RPMI7951 (cell line): ENCODE results near the gene ABCC11. TPM values are rescaled to one million over a fixed set of nuclear protein-coding genes. Genes with fewer than 3 reads are reported as not detected.
"Not testable (repeated sequence)": the region's sequence is repeated elsewhere in the genome, so short reads cannot be mapped to it uniquely, and the experiment has no call there.

Experiments
- DNase-seq: peaks from one replicate; pipeline ENCODE4 v3.0.0-alpha.2; 2012; ENCODE audit warnings: low read depth
- total RNA-seq: library from RNA; depleted of rRNA; stranded (reverse); fragments of >200 nt; shearing (Covaris generic); gene quantifications from 2 replicates; pipeline ENCODE4 v1.2.3, GENCODE V29; 2014

The ABCC11 gene
- total RNA-seq, 1 experiment from 2014 or later: not detected

- DNase-seq: no peak
Measured at GRCh38 chr16:48203974-48204824, 43.1 kb downstream of the ABCC11 start.

- DNase-seq: no peak
Measured at GRCh38 chr16:48201515-48202201, 45.7 kb downstream of the ABCC11 start.

DNA sequence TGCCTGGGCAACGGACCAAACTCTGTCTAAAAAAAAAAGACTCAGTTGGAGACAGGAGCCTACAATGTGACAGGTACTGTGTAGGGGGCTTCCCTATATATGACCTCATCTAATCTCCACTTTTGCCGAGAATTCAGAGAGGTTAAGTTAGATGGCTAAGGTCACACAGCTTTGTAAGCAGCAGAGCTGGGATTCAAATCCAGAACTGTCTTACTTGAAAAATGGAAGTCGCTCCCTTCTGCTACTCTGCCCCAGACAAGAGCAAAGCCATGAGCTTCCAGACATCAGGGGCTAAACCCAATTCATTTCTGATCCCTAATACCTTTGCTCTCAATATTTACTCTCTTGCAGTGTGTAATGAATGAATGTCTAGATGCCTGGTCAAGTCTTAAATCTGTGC lies 50.0 kb downstream of the ABCC11 start:
- no peak for DNase-seq

DNA sequence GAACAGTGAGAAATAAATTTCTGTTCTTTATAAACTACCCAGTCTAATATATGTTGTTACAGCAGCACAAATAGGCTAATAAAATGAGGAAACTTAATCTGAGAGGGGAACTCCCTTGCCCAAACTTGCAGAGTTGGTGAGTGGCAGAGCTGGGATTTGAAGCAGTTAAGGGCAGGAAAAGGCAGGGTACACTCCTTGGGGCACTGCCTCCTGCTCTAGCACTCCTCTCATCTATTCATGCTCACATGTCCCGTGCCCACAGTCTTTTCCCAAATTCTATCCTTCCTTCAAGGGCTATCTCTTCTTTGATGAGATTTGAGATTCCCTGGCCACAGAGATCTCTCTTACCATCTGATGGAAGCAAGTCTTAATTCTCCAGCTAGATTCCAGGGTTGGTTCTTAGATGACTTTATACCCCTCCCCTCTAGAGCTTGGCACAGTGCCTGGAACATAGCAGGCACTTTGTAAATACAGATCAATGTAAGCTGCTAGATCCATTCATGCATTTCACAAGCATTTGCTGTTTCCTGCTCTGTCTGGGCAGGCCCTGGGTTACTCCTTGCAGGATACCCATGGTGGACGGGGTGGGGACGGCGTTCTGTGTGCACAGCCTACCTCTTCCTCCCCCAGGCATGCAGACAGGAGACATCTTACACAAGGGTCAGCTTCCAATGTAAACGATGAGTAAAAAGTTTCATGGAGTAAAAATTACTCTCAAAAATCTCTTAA lies 52.3 kb downstream of the ABCC11 start:
- DNase-seq: no peak

GRCh38 chr16:48193846-48194245 lies 53.5 kb downstream of the ABCC11 start:
- no peak for DNase-seq

DNA sequence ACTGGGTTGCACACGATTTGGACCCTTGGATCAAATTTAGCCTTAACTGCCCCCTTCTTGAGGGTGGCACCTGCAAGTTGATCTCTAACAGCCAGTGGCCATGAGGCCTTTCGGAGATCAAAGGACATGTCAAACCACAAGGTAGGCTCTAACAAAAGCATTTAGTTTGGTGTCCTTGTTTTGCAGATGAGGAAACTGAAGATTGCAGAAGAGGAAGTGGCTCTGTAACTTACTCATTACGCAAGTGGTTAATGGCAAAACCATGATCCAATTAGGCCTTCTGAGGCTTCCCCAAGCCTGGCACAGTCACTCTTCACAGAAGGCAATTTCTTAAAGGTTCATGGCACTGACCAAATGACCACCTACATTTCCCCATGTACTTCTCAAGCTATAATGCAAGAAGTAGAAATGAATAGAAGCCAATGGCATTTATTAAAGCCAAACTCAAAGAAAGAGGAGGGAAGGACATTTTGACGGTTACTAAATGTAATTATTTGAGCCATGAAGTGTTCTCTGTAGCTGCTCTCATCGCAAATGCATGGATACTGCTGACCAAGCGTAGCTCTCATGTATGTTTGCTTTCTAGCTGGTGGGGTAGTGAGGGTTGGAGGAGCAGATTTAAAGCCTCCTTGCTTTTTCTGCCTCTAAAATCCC lies 58.8 kb downstream of the ABCC11 start:
- DNase-seq: no peak

DNA sequence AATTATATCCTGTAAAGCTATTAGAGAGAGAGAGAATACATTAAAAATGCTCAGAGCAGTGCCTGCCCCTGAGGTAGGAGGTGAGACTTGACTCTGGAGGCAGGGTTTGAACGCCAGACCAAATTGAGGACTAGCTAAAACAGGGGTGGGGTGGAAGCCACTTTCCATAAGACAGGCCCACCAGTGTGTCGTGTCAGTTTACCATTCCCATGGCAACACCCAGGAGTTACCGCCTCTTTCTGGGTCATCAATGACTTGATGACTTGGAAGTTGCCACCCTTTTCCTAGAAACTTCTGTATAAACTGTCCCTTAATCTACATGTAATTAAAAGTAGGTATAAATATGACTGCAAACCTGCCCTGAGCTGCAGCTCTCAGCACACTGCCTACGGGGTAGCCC lies 59.6 kb downstream of the ABCC11 start:
- DNase-seq: no peak

- DNase-seq: peak; percentile 45
Measured at GRCh38 chr16:48184681-48185080, 62.7 kb downstream of the ABCC11 start.

DNA sequence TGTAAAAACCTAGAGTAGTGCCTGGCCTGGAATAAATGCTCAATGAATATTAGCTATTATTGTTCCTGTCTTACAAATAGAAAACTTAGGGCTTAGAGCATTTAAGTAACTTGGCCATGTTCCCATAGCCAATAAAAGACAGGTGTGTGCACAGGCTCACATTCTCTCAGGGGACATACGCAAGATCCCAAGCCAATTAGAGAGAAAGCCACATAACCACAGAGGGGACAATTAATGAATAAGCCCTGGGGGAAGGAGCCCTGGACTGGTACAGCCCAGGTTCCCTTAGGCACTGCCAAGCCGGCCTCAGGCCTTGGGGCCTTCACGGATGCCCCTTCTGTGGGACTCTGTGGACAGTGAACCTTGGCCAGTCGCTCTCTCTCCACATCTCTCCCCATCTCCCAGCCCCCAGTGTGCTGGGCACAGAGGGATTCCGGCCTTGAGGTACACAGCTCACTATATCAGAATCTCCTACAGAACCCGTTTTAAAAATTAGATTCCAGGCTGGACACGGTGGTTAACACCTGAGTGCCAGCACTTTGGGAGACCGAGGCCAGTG lies 64.3 kb downstream of the ABCC11 start:
- DNase-seq: no peak

DNA sequence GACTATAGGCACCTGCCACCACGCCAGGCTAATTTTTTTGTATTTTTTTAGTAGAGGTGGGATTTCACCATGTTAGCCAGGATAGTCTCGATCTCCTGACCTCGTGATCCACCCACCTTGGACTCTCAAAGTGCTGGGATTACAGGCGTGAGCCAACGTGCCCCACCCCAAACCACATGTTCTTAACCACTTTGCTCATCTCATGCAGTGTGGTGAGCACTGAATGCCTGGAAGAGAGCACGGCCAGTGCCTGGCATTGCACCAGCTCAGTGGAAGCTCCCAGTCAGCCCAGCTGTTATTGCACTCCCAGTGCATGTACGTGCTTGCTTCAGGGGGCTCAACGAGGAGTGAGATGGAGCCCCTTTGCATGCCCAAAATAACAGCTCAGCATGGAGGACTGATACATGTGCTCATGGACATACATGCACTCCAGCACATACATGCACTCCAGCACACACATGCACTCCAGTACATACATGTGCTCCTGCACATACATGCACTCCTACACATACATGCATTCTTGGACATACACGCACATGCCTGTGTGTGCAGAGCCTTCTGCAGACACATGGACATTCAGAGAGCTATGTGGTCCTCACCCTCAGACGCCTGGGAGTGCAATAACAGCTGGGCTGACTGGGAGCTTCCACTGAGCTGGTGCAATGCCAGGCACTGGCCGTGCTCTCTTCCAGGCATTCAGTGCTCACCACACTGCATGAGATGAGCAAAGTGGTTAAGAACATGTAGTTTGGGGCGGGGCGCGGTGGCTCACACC lies 65.4 kb downstream of the ABCC11 start:
- peak; percentile 47 for DNase-seq

DNA sequence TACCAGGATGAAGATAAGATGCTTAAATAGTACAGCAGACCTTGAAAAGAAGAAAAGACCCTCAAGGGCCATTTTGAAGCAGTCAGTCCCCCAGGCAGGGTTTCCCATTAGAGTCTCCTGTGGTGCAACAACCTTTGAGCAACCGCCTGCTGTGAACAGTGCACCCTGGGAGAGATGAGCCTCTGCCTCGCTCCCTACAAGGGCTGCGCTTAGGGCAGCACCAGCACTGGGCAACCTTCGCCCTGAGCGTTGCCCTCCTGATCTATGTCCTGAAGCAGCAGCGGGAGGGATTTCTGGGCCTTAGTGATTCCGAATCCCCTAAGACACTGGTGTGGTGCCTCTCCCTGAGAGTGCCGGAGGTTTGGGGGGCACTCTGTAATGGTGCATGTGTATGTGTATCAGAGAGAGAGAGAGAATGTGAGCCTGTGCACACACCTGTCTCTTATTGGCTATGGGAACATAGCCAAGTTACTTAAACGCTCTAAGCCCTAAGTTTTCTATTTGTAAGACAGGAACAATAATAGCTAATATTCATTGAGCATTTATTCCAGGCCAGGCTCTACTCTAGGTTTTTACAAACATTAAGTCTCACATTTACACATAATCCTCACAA lies 66.4 kb downstream of the ABCC11 start:
- no peak for DNase-seq

GRCh38 chr16:48176635-48177408 lies 70.5 kb downstream of the ABCC11 start:
- no peak for DNase-seq

DNA sequence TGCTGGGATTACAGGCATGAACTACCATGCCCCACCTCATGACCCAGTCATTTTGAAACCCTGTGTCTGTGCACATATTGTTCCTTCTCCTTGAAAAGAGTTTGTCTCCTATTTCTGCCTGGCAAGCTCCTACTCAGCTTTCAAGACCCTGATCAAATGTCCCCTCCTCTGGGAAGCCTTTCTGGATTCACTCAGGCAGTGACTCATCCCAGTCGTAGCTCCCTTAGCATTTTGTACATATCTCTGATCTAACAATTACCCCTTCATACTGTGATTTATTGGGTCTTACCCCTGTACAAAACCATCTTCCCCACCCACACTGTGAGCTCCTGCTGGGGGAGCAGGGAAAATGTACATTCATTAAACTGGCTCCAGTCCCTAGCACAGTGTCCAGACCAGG lies 73.5 kb downstream of the ABCC11 start:
- DNase-seq: no peak

- no peak for DNase-seq
Measured at GRCh38 chr16:48172682-48173081, 74.7 kb downstream of the ABCC11 start.

DNA sequence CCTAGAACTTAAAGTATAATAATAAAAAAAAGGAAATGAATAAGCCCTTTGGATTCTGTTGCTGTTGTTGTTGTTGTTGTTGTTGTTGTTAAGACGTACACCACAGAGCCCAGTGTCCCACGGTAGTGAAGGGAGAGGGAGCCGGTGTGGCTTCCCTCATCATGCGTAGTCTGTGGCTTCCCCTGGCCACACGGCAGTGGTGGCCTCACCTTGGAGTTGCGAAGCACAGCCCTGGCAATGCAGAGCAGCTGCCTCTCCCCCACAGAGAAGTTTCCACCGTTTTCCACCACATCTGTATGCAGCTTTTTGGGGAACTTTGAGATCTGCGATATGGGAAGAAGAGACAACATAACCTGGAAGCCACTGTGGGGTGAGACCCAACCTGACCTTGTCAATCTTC lies 77.4 kb downstream of the ABCC11 start:
- DNase-seq: no peak

GRCh38 chr16:48168075-48168474 lies 79.3 kb downstream of the ABCC11 start:
- no peak for DNase-seq

- DNase-seq: not testable (repeated sequence)
Measured at GRCh38 chr16:48166617-48167016, 80.7 kb downstream of the ABCC11 start.

- peak; percentile 83 for DNase-seq
Measured at GRCh38 chr16:48165961-48166578, 81.3 kb downstream of the ABCC11 start.
